Muscle of arm (tissue), 14 donors: Measurements from ENCODE around the gene CTCF. TPM values are rescaled to one million over a fixed set of nuclear protein-coding genes. Genes with fewer than 3 reads are reported as not detected.
A peak's percentile ranks its signal among the peaks of the same experiment; 100 is the strongest.
"Not testable (repeated sequence)": the region's sequence is repeated elsewhere in the genome, so short reads cannot be mapped to it uniquely, and the experiment has no call there.

Source experiments
- DNase-seq: peaks from one replicate; pipeline ENCODE4 v3.0.0-alpha.2; 2013
- long read RNA-seq, 11 donors: transcript quantifications; one replicate each; lab custom pipeline, GENCODE V29; 2026
- polyA plus RNA-seq, 12 donors: library from polyadenylated mRNA; unstranded; fragments of 120-200 nt; gene quantifications; one replicate each; pipeline ENCODE4 v1.2.1, GENCODE V29; 2013; ENCODE audit not compliant: insufficient read length in 12 of 12

Gene CTCF, protein sequence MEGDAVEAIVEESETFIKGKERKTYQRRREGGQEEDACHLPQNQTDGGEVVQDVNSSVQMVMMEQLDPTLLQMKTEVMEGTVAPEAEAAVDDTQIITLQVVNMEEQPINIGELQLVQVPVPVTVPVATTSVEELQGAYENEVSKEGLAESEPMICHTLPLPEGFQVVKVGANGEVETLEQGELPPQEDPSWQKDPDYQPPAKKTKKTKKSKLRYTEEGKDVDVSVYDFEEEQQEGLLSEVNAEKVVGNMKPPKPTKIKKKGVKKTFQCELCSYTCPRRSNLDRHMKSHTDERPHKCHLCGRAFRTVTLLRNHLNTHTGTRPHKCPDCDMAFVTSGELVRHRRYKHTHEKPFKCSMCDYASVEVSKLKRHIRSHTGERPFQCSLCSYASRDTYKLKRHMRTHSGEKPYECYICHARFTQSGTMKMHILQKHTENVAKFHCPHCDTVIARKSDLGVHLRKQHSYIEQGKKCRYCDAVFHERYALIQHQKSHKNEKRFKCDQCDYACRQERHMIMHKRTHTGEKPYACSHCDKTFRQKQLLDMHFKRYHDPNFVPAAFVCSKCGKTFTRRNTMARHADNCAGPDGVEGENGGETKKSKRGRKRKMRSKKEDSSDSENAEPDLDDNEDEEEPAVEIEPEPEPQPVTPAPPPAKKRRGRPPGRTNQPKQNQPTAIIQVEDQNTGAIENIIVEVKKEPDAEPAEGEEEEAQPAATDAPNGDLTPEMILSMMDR
- polyA plus RNA-seq: 10 to 100 TPM in 11 of 12 donors, not detected in 1; 40.4 to 71.9 (median 43.6) TPM
- long read RNA-seq, donor 1, partial matches to known transcripts: 58 of 65 reads
- long read RNA-seq, donor 1, other reads (novel, unspliced or antisense): 0 of 65 reads
- long read RNA-seq, donor 2, partial matches to known transcripts: 12 of 15 reads
- long read RNA-seq, donor 2, other reads (novel, unspliced or antisense): 0 of 15 reads
- long read RNA-seq, donor 3, partial matches to known transcripts: 7 of 9 reads
- long read RNA-seq, donor 3, other reads (novel, unspliced or antisense): 0 of 9 reads
- long read RNA-seq, donor 4, partial matches to known transcripts: 0 of 1 reads
- long read RNA-seq, donor 4, other reads (novel, unspliced or antisense): 0 of 1 reads
- long read RNA-seq, donor 5, transcript CTCF-201 (12 exons, 3,941 nt): major isoform, 6 of 21 reads
- long read RNA-seq, donor 5, transcript CTCF-214 (10 exons, 3,521 nt): major isoform, 6 of 21 reads
- long read RNA-seq, donor 5, partial matches to known transcripts: 7 of 21 reads
- long read RNA-seq, donor 5, other reads (novel, unspliced or antisense): 0 of 21 reads
- long read RNA-seq, donor 6, partial matches to known transcripts: 0 of 2 reads
- long read RNA-seq, donor 6, other reads (novel, unspliced or antisense): 0 of 2 reads
- long read RNA-seq, donor 7, partial matches to known transcripts: 0 of 2 reads
- long read RNA-seq, donor 7, other reads (novel, unspliced or antisense): 0 of 2 reads
- long read RNA-seq, donor 8, partial matches to known transcripts: 0 of 6 reads
- long read RNA-seq, donor 8, other reads (novel, unspliced or antisense): 0 of 6 reads
- long read RNA-seq, donor 9, partial matches to known transcripts: 0 of 2 reads
- long read RNA-seq, donor 9, other reads (novel, unspliced or antisense): 0 of 2 reads
- long read RNA-seq, donor 10, partial matches to known transcripts: 7 of 10 reads
- long read RNA-seq, donor 10, other reads (novel, unspliced or antisense): 0 of 10 reads
- long read RNA-seq, donor 11, partial matches to known transcripts: 8 of 12 reads
- long read RNA-seq, donor 11, other reads (novel, unspliced or antisense): 0 of 12 reads

- DNase-seq: peak; percentile 78
These were observed at the start of gene CTCF for GRCh38 chr16:67562526-67562917. CTCF (plus strand) TSS chr16:67562526; CDS start chr16:67610833, 48,307 bp downstream.

DNA sequence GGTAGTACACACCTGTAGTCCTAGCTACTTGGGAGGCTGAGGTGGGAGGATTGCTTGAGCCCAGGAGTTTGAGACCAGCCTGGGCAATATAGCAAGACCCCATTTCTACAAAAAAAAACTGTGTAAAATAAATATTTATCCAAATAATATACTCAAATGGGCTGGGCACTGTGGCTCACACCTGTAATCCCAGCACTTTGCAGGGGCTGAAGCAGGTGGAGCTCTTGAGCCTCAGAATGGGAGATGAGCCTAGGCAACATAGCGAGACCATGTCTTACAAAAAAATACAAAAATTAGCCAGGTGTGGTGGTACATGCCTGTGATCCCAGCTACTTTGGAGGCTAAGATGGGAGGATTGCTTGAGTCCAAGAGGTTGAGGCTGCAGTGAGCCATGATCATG, 48.4 kb upstream of the CTCF start:
- DNase-seq: not testable (repeated sequence)

- DNase-seq: peak; percentile 78
These were observed 47.9 kb upstream of the CTCF start for GRCh38 chr16:67514382-67514828.

GRCh38 chr16:67516296-67517154, 45.8 kb upstream of the CTCF start:
- no peak for DNase-seq

DNA sequence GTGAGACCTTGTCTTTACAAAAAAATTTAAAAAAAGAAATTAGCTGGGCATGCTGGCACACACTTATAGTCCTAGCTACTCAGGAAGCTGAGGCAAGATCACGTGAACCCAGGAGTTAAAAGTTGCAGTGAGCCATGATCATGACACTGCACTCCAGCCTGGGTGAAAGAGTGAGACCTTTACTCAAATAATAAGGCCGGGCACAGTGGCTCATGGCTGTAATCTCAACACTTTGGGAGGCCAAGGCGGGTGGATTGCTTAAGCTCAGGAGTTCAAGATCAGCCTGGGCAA, 45.2 kb upstream of the CTCF start:
- DNase-seq: no peak

DNA sequence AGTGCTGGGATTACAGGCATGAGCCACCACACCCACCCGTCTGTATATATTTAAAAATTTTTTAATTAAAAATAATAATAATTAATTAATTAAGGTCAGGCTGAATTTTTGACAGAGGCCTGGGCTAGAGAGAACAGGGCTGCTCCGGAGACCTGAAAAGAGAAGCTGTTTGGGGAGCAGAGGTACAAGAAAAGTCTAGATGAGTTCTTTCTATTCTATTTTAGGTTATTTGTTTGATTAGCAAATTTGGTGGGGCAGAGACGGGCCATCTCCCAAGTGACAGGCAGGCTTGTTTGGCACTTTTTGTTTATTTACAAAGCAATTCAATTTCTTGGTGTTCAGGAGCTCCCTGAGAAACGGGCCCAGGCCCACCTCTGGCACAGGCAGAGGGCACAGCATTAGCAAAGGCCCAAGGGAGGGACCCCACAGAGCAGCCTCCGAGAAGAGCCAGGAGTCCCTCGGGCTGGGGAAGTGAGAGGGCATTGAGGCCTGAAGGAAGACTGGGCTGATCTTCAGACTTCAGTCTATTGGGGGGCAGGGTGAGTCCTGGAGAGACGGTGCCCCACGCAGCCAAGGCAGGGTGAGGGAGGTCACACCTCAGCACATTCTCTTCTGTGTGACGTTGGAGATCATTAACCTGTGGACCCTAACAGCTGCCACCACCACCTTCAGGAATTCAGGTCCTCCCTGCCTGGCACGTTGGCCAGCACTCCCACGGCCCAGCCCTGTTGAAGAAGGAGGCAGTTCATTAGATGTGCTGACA, 44.5 kb upstream of the CTCF start:
- no peak for DNase-seq

GRCh38 chr16:67518676-67519075, 43.6 kb upstream of the CTCF start:
- no peak for DNase-seq

DNA sequence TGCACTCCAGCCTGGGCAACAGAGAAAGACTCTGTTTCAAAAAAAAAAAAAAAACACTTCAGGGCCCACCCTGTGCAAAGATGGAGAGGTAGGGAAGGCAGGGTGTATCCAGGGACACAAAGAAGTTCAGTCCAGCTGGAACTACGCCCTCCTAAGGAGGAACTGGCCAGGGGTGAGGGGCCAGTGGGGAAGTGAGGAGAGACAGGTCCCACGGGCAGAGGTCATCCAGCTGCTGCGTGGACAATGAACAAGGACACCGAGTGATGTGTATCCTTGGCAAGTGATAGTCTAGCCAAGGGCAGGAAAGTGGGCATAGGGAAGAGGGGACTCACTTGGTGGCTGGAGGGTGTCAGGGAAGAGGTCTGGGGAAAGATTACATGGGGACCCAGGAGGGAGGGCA, 43.1 kb upstream of the CTCF start:
- DNase-seq: no peak

- DNase-seq: peak; percentile 95
These were observed 41.1 kb upstream of the CTCF start for GRCh38 chr16:67521095-67521804.

DNA sequence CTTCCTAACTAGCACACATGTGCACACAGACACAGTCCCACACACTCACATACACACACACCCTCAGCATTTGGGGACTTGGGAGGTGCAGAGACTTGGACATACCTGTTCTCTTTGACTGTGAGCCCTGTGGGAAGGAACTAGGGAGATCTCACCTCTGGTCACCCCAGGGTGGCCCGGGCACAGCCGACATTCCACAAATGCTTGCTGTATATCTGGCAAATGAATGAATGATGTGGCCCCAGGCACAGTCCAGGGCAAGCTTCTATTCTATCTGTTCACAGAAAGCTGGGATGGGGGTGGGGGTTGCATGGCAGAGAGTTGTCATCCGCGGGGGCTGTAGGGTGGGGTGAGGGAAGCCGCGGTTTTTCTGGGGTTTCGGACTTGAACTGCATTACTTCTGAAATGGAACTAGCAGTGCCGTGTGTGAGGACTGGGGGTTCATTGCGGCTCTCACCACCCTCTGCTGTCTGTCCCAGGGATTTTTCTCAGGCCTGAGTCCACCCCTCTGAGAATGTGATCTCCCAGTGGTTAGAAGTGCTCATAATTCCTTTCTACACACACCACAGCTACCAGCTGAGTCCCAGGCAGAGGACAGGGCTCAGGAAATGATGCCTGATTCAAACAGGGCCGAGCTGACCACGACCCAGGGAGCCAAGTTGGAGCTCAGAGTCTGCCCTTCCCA, 37.0 kb upstream of the CTCF start:
- DNase-seq: no peak

- no peak for DNase-seq
These were observed 36.1 kb upstream of the CTCF start for GRCh38 chr16:67526149-67526791.

DNA sequence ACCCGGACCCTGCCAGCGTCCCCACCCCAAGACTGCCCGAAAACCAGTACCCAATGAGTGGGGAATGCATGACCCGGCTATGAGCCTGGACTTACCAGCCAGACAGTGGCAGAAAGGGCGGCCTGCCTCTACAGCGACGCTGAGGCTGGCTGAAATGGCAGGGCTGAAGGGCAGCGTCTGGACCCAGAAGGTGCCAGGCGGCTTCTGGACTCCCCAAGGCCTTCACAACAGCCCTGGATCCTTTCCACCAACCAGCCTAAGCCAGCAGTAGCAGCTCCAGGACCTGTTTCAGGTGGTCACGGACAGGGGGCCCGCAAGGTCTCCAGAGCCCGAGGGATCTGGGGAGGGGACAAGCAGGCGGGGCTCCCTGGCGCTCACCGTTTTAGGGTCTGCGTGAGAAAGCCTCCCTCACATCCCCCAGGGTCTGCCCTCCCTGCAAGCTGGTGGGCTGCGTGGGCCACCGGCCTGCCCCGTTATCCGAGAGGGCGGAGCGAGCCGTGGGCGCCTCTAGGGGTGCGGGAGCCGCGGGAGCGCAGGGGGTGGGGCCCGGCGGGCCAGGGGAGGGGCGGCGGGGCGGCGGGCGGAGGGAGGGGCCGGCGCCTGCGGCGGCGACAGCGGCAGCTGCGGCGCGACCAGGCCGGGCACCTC, 34.0 kb upstream of the CTCF start, which contains the start of gene RIPOR1:
Gene RIPOR1, plus strand, starts transcription at position 608 of the 648 bp plus-strand sequence. CDS start 9,618 bp downstream, outside the sequence.
- no peak for DNase-seq

GRCh38 chr16:67528870-67529581, 33.3 kb upstream of the CTCF start:
- DNase-seq: no peak

- no peak for DNase-seq
These were observed 32.7 kb upstream of the CTCF start for GRCh38 chr16:67529582-67530012.

- no peak for DNase-seq
These were observed 32.0 kb upstream of the CTCF start for GRCh38 chr16:67530013-67530939.
